B cell (primary cell): Measurements from ENCODE around the gene STOX2. TPM values are rescaled to one million over a fixed set of nuclear protein-coding genes. Genes with fewer than 3 reads are reported as not detected.

Experiments
- ATAC-seq: fragments of 200-7000 bp; cut with Tn5 transposase; one replicate; pipeline ENCODE4 v1.10.0; 2021; ENCODE audit warnings: low read depth, mild to moderate bottlenecking, moderate number of reproducible peaks, moderate library complexity
- CTCF ChIA-PET: fragments of 350-600 bp; sonication (Branson Sonifier 250); formaldehyde crosslinking; loops from one replicate; lab custom pipeline; 2021; ENCODE audit warnings: antibody characterized with exemption, inconsistent platforms; lab: Charles Lee
- POLR2A ChIA-PET: fragments of 350-600 bp; sonication (Branson Sonifier 250); formaldehyde crosslinking; loops from one replicate; lab custom pipeline; 2021; ENCODE audit warnings: antibody characterized with exemption; lab: Charles Lee
- DNase-seq: peaks from one replicate; pipeline ENCODE4 v3.0.0; 2013
- H2AFZ ChIP-seq: 2 replicates; pipeline ENCODE4 v1.6.1; 2012; ENCODE audit warnings: mild to moderate bottlenecking, low read depth, low read length; ENCODE audit not compliant: insufficient read depth, poor library complexity, severe bottlenecking
- H3K27ac ChIP-seq, 2 donors: 1 replicate in 1 of 2; 2 replicates in 1 of 2; pipeline ENCODE4 v1.5.1; 2012 to 2013; ENCODE audit warnings: low read length in 2 of 2, mild to moderate bottlenecking in 2 of 2, moderate library complexity in 1 of 2
- H3K27me3 ChIP-seq, 4 experiments: fragments of 200-600 bp in 1 of 4; sonication (generic) in 1 of 4; replicated peaks in 1 of 4; 1 replicate in 2 of 4; 2 replicates in 2 of 4; pipeline versions ENCODE4 v1.6.1 to v1.7.0; 2013 to 2016; ENCODE audit warnings: low read length in 3 of 4, mild to moderate bottlenecking in 2 of 4, mixed read lengths in 1 of 4, moderate library complexity in 1 of 4; ENCODE audit not compliant: insufficient read depth in 4 of 4, control insufficient read depth in 3 of 4; ENCODE audit errors: control extremely low read depth in 1 of 4
- H3K36me3 ChIP-seq, 2 experiments: replicated peaks in 1 of 2; 1 replicate in 1 of 2; 2 replicates in 1 of 2; pipeline versions ENCODE4 v1.6.1 to v1.7.1; 2013; ENCODE audit warnings: low read length in 1 of 2; ENCODE audit not compliant: insufficient read depth in 2 of 2, control insufficient read depth in 1 of 2; ENCODE audit errors: control extremely low read depth in 1 of 2, extremely low read depth in 1 of 2
- H3K4me1 ChIP-seq, 2 donors: fragments of 200-600 bp in 1 of 2; sonication (generic) in 1 of 2; 1 replicate in 1 of 2; 2 replicates in 1 of 2; pipeline versions ENCODE4 v1.5.1 to v1.6.1; 2013 to 2017; ENCODE audit warnings: low read length in 2 of 2; ENCODE audit not compliant: control insufficient read depth in 2 of 2, insufficient read depth in 2 of 2
- H3K4me2 ChIP-seq: replicated peaks from 2 replicates; pipeline ENCODE3; 2012; ENCODE audit warnings: mild to moderate bottlenecking, low read depth, low read length; ENCODE audit not compliant: poor library complexity, severe bottlenecking
- H3K4me3 ChIP-seq, 5 experiments: fragments of 200-600 bp in 1 of 5; sonication (generic) in 1 of 5; 1 replicate in 3 of 5; 2 replicates in 2 of 5; pipeline versions ENCODE4 v1.5.1 to v1.7.0; 2011 to 2016; ENCODE audit warnings: low read length in 4 of 5, mild to moderate bottlenecking in 4 of 5, low read depth in 2 of 5, control low read depth in 1 of 5, moderate library complexity in 1 of 5; ENCODE audit not compliant: insufficient read depth in 1 of 5; ENCODE audit errors: control extremely low read depth in 1 of 5, extremely low read depth in 1 of 5
- H3K79me2 ChIP-seq: fragments of 200-600 bp; sonication (generic); one replicate; pipeline ENCODE4 v1.6.0; 2016; ENCODE audit warnings: low read length; ENCODE audit not compliant: control insufficient read depth, insufficient read depth
- H3K9ac ChIP-seq: fragments of 200-600 bp; sonication (generic); 2 replicates; pipeline ENCODE4 v1.6.1; 2017; ENCODE audit warnings: mild to moderate bottlenecking, low read length, moderate library complexity
- H3K9me3 ChIP-seq, 3 donors: one replicate each; pipeline versions ENCODE4 v1.6.1 to v1.7.1; 2013; ENCODE audit warnings: low read length in 2 of 3; ENCODE audit not compliant: control insufficient read depth in 2 of 3, insufficient read depth in 1 of 3; ENCODE audit errors: control extremely low read depth in 1 of 3
- H4K20me1 ChIP-seq: 2 replicates; pipeline ENCODE4 v1.6.0; 2012; ENCODE audit warnings: mild to moderate bottlenecking, low read length; ENCODE audit not compliant: insufficient read depth, control insufficient read depth, poor library complexity, severe bottlenecking
- H3K27ac Mint-ChIP-seq: one replicate; pipeline ENCODE4 v1.8.0; 2021; ENCODE audit warnings: mixed read lengths
- H3K27me3 Mint-ChIP-seq: one replicate; pipeline ENCODE4 v1.8.0; 2021; ENCODE audit warnings: mixed read lengths
- H3K4me1 Mint-ChIP-seq: one replicate; pipeline ENCODE4 v1.8.0; 2021; ENCODE audit warnings: mixed read lengths
- H3K4me3 Mint-ChIP-seq: one replicate; pipeline ENCODE4 v1.8.0; 2021; ENCODE audit warnings: mixed read lengths
- H3K9me3 Mint-ChIP-seq: one replicate; pipeline ENCODE4 v1.8.0; 2022; ENCODE audit warnings: mixed read lengths; ENCODE audit not compliant: insufficient read depth
- EZH2 ChIP-seq: IDR thresholded peaks from 2 replicates; pipeline ENCODE4 v1.6.1; 2012; ENCODE audit warnings: borderline replicate concordance, low read depth, mild to moderate bottlenecking, moderate library complexity, low read length; ENCODE audit not compliant: insufficient read depth, poor library complexity, severe bottlenecking
- WGBS: methylation state at CpG from one replicate; pipeline ENCODE4 v1.1.5; 2013; ENCODE audit warnings: missing lambda C conversion rate; ENCODE audit not compliant: insufficient coverage; 5-methylcytosine and 5-hydroxymethylcytosine counted together
- intact Hi-C: fragments of 100-400 bp; cut with micrococcal nuclease; formaldehyde crosslinking; loops from one replicate; pipeline ENCODE4 v1.10.0; 2022
- polyA plus RNA-seq: library from polyadenylated mRNA; depleted of rRNA; stranded (reverse); fragments of >200 nt; gene quantifications from 2 replicates; pipeline ENCODE4 v1.2.3, GENCODE V29; 2012
- total RNA-seq, 2 donors: library from RNA; stranded (reverse); fragments of 120-200 nt in 1 of 2; gene quantifications; 1 replicate in 1 of 2; 2 replicates in 1 of 2; pipeline versions ENCODE4 v1.2.3 to v1.2.4, GENCODE V29; 2013 to 2022
- TF ChIP-seq, protein P1 (sequence below): fragments of 200-600 bp; IDR thresholded peaks from one replicate; pipeline ENCODE4 v1.8.0; 2022; ENCODE audit warnings: antibody characterized with exemption, mild to moderate bottlenecking

The STOX2 gene
- total and polyA plus RNA-seq, 2 donors (not counting 1 experiment from before 2014, with no cell fraction given): under 0.01 TPM; not detected in 1

DNA sequence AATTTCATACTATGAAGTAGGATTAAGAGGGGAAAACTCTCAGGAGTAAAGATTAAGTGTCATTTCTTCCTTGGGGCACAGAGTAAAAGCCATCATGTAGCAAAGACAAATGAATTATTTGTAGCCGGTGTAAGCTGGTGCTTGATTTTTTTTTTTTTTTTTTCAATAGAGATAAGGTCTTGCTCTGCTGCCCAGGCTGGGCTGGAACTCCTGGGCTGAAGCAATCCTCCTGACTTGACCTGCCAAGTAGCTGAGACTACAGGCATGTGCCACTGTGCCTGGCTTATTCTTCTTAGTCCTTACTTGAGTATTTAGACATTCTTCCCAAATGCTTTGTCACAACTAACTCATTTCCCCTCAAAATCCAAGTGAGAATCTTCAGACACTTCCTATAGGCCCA lies 125.7 kb downstream of the STOX2 start:
- no peak overlapping the region for H3K4me2 ChIP-seq
- Mint-ChIP-seq H3K4me1 (peaks cover 14% of the 10 kb centered on the region), H3K4me3 (no peak overlapping the region), H3K27ac (no peak overlapping the region), H3K9me3 (no peaks in the 10 kb centered on the region), H3K27me3 (peaks cover 34% of the 10 kb centered on the region)
- WGBS: 100% methylated on average over 1 of the region's 1 CpG
- no peak overlapping the region for H3K9ac ChIP-seq
- H3K9me3 ChIP-seq: no peaks in the 10 kb centered on the region
- no peak overlapping the region for H3K4me3 ChIP-seq
- no peak for TF ChIP-seq EZH2
- TF ChIP-seq, protein P1, sequence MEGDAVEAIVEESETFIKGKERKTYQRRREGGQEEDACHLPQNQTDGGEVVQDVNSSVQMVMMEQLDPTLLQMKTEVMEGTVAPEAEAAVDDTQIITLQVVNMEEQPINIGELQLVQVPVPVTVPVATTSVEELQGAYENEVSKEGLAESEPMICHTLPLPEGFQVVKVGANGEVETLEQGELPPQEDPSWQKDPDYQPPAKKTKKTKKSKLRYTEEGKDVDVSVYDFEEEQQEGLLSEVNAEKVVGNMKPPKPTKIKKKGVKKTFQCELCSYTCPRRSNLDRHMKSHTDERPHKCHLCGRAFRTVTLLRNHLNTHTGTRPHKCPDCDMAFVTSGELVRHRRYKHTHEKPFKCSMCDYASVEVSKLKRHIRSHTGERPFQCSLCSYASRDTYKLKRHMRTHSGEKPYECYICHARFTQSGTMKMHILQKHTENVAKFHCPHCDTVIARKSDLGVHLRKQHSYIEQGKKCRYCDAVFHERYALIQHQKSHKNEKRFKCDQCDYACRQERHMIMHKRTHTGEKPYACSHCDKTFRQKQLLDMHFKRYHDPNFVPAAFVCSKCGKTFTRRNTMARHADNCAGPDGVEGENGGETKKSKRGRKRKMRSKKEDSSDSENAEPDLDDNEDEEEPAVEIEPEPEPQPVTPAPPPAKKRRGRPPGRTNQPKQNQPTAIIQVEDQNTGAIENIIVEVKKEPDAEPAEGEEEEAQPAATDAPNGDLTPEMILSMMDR: no peak
- H3K4me1 ChIP-seq: peaks cover 13 to 15% of the 10 kb centered on the region in 2 donors
- H3K27me3 ChIP-seq: peaks cover 0 to 8% (median 2%) of the 10 kb centered on the region in 4 experiments
- ChIA-PET CTCF (no interaction called here), POLR2A (no interaction called here)
- no peak for ATAC-seq
- no peak for DNase-seq
- no peak overlapping the region for H2AFZ ChIP-seq
- H3K79me2 ChIP-seq: no peaks in the 10 kb centered on the region
- H3K27ac ChIP-seq: no peak overlapping the region
- H3K36me3 ChIP-seq: no peaks in the 10 kb centered on the region
- H4K20me1 ChIP-seq: no peaks in the 10 kb centered on the region
- intact Hi-C loops: no loop called here

DNA sequence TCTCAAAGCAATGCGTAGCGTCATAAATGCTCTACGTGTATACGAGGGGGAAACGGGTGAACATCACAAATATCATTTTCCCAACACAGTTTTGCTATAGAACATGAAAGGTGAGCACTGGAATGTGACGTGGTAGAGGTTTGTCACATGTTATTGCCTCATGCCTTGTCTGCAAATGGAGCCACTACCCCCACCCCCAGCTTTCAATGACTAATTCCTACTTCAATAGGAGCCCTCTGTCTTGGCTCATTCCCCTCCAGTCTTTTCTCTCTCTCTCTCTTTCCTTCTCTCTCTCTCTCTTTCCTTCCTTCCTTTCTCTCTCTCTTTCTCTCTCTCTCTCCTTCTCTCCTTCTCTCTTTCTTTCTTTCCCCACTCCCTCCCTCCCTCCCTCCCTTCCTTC lies 127.0 kb downstream of the STOX2 start:
- H3K27me3 ChIP-seq: peaks cover 0 to 8% (median 2%) of the 10 kb centered on the region in 4 experiments
- no CpG with 5 or more reads among the region's 6 CpGs for WGBS
- H3K9ac ChIP-seq: no peak overlapping the region
- H2AFZ ChIP-seq: no peak overlapping the region
- Mint-ChIP-seq H3K27me3 (peaks cover 34% of the 10 kb centered on the region), H3K27ac (no peak overlapping the region), H3K4me3 (no peak overlapping the region), H3K4me1 (peaks cover 14% of the 10 kb centered on the region), H3K9me3 (no peaks in the 10 kb centered on the region)
- intact Hi-C loops: no loop called here
- no peak overlapping the region for H3K27ac ChIP-seq
- H3K4me1 ChIP-seq: peaks cover 13 to 15% of the 10 kb centered on the region in 2 donors
- no peak overlapping the region for H3K4me2 ChIP-seq
- no peaks in the 10 kb centered on the region for H3K9me3 ChIP-seq
- no peaks in the 10 kb centered on the region for H3K79me2 ChIP-seq
- H4K20me1 ChIP-seq: no peaks in the 10 kb centered on the region
- TF ChIP-seq EZH2: no peak
- TF ChIP-seq, protein P1: no peak
- no peak overlapping the region for H3K4me3 ChIP-seq
- ChIA-PET POLR2A (no interaction called here), CTCF (no interaction called here)
- ATAC-seq: no peak
- no peak for DNase-seq
- no peaks in the 10 kb centered on the region for H3K36me3 ChIP-seq
